Measurements from ENCODE around the gene RNF14. TPM values are rescaled to one million over a fixed set of nuclear protein-coding genes. Genes with fewer than 3 reads are reported as not detected.
A peak's percentile ranks its signal among the peaks of the same experiment; 100 is the strongest.

The RNF14 gene
- total RNA-seq, 2 experiments from 2014 or later, result 29.0 to 33.9 TPM

GRCh38 chr5:142000704-142001484, 32.0 kb downstream of the RNF14 start:
- ATAC-seq (ENCODE audit: low read depth) (no peak), DNase-seq (no peak)
- H3K4me3 Mint-ChIP-seq, result no peak overlapping the region
- H3K27ac Mint-ChIP-seq, result peak overlapping the region; percentile 44
- H3K27me3 Mint-ChIP-seq, result no peaks in the 10 kb centered on the region
- H3K9me3 Mint-ChIP-seq, result no peaks in the 10 kb centered on the region
- H3K4me1 Mint-ChIP-seq, result peaks cover 25% of the 10 kb centered on the region
- H3K36me3 Mint-ChIP-seq, result peaks cover 39% of the 10 kb centered on the region
- POLR2A ChIA-PET, result interaction anchor here (0.9 to 2.2 kb wide), 2 partner anchors 11 to 32 kb away, joined by 4 to 11 read pairs; partner anchors contain the start of genes GNPDA1 and RNF14

- POLR2A ChIA-PET, result no interaction called here
- Mint-ChIP-seq H3K4me3 (no peak overlapping the region), H3K4me1 (peaks cover 48% of the 10 kb centered on the region), H3K36me3 (peaks cover 48% of the 10 kb centered on the region), H3K9me3 (no peaks in the 10 kb centered on the region), H3K27ac (no peak overlapping the region), H3K27me3 (no peaks in the 10 kb centered on the region)
- DNase-seq (no peak), ATAC-seq (ENCODE audit: low read depth) (no peak)
Observed at GRCh38 chr5:142003266-142003800, 34.4 kb downstream of the RNF14 start.

GRCh38 chr5:142006363-142007236, 37.7 kb downstream of the RNF14 start:
- H3K27me3 Mint-ChIP-seq, result no peaks in the 10 kb centered on the region
- H3K27ac Mint-ChIP-seq, result peak overlapping the region; percentile 96
- no peak for DNase-seq
- peaks cover 62% of the 10 kb centered on the region for H3K4me1 Mint-ChIP-seq
- H3K4me3 Mint-ChIP-seq, result peak overlapping the region; percentile 78
- H3K9me3 Mint-ChIP-seq, result no peaks in the 10 kb centered on the region
- POLR2A ChIA-PET, result interaction anchor here (0.5 to 2.3 kb wide), 11 partner anchors 8 to 323 kb away, joined by 3 to 14 read pairs (median 4); partner anchors contain the start of genes NDFIP1 and RNF14
- peak; percentile 91 for ATAC-seq (ENCODE audit: low read depth)
- H3K36me3 Mint-ChIP-seq, result peaks cover 52% of the 10 kb centered on the region

GRCh38 chr5:142007237-142007544, 38.3 kb downstream of the RNF14 start:
- ATAC-seq (ENCODE audit: low read depth), result no peak
- POLR2A ChIA-PET, result interaction anchor here (0.5 to 2.3 kb wide), 11 partner anchors 8 to 324 kb away, joined by 3 to 14 read pairs (median 3); partner anchors contain the start of genes NDFIP1 and RNF14

GRCh38 chr5:142008813-142009212, 39.9 kb downstream of the RNF14 start:
- H3K4me1 Mint-ChIP-seq, result peaks cover 76% of the 10 kb centered on the region
- H3K36me3 Mint-ChIP-seq, result peaks cover 39% of the 10 kb centered on the region
- DNase-seq (no peak), ATAC-seq (ENCODE audit: low read depth) (no peak)
- no peak overlapping the region for H3K4me3 Mint-ChIP-seq
- H3K27me3 Mint-ChIP-seq, result no peaks in the 10 kb centered on the region
- POLR2A ChIA-PET, result no interaction called here
- H3K9me3 Mint-ChIP-seq, result no peaks in the 10 kb centered on the region
- H3K27ac Mint-ChIP-seq, result no peak overlapping the region

More at GRCh38 chr5:142007237-142007544, 38.3 kb downstream of the RNF14 start:
- Mint-ChIP-seq H3K4me1 (peaks cover 68% of the 10 kb centered on the region), H3K4me3 (peak overlapping the region; percentile 78), H3K27me3 (no peaks in the 10 kb centered on the region), H3K27ac (peak overlapping the region; percentile 96), H3K9me3 (no peaks in the 10 kb centered on the region), H3K36me3 (peaks cover 50% of the 10 kb centered on the region)
- DNase-seq, result no peak

- POLR2A ChIA-PET, result interaction anchor here (0.6 to 1.5 kb wide), 2 partner anchors 41 to 288 kb away, joined by 3 to 6 read pairs; partner anchors contain the start of gene RNF14
- Mint-ChIP-seq H3K36me3 (peaks cover 32% of the 10 kb centered on the region), H3K4me1 (peaks cover 72% of the 10 kb centered on the region), H3K27ac (peak overlapping the region; percentile 65), H3K9me3 (no peaks in the 10 kb centered on the region), H3K4me3 (no peak overlapping the region), H3K27me3 (no peaks in the 10 kb centered on the region)
- ATAC-seq (ENCODE audit: low read depth) (no peak), DNase-seq (no peak)
Observed at GRCh38 chr5:142009886-142010285, 41.0 kb downstream of the RNF14 start.

GRCh38 chr5:142011572-142012185, 42.8 kb downstream of the RNF14 start:
- Mint-ChIP-seq H3K4me1 (peaks cover 74% of the 10 kb centered on the region), H3K9me3 (no peaks in the 10 kb centered on the region), H3K27ac (peak overlapping the region; percentile 76), H3K27me3 (no peaks in the 10 kb centered on the region), H3K4me3 (peak overlapping the region; percentile 84), H3K36me3 (peaks cover 20% of the 10 kb centered on the region)
- ATAC-seq (ENCODE audit: low read depth) (no peak), DNase-seq (no peak)
- POLR2A ChIA-PET, result interaction anchor here (1.0 to 6.6 kb wide), 7 partner anchors 10 to 117 kb away, joined by 3 to 63 read pairs (median 7); partner anchors contain the start of gene NDFIP1

- Mint-ChIP-seq H3K36me3 (peaks cover 18% of the 10 kb centered on the region), H3K27me3 (no peaks in the 10 kb centered on the region), H3K4me3 (peak overlapping the region; percentile 84), H3K27ac (peak overlapping the region; percentile 76), H3K4me1 (peaks cover 72% of the 10 kb centered on the region), H3K9me3 (no peaks in the 10 kb centered on the region)
- POLR2A ChIA-PET, result interaction anchor here (1.0 to 6.6 kb wide), 8 partner anchors 11 to 117 kb away, joined by 3 to 63 read pairs (median 8); partner anchors contain the start of genes NDFIP1 and RNF14
- DNase-seq, result peak; percentile 64
- no peak for ATAC-seq (ENCODE audit: low read depth)
Observed at GRCh38 chr5:142012186-142012785, 43.4 kb downstream of the RNF14 start.

- POLR2A ChIA-PET, result interaction anchor here (1.1 to 6.6 kb wide), 8 partner anchors 12 to 116 kb away, joined by 3 to 63 read pairs (median 6); partner anchors contain the start of genes NDFIP1 and RNF14
- ATAC-seq (ENCODE audit: low read depth) (peak; percentile 47), DNase-seq (peak; percentile 83)
- H3K9me3 Mint-ChIP-seq, result no peaks in the 10 kb centered on the region
- peak within 1 kb of the TSS; percentile 89 for H3K4me3 Mint-ChIP-seq
- H3K4me1 Mint-ChIP-seq, result peaks cover 73% of the 10 kb centered on the region
- peak within 1 kb of the TSS; percentile 94 for H3K27ac Mint-ChIP-seq
- H3K36me3 Mint-ChIP-seq, result peaks cover 18% of the 10 kb centered on the region
- no peaks in the 10 kb centered on the region for H3K27me3 Mint-ChIP-seq
Observed at GRCh38 chr5:142012792-142013388, 44.0 kb downstream of the RNF14 start, which contains the start of gene GNPDA1. Gene GNPDA1 (minus strand): TSS chr5:142013027. CDS start chr5:142012035, 992 bp downstream.

- H3K27me3 Mint-ChIP-seq, result no peaks in the 10 kb centered on the region
- peak overlapping the region; percentile 89 for H3K4me3 Mint-ChIP-seq
- POLR2A ChIA-PET, result interaction anchor here (0.9 to 6.6 kb wide), 5 partner anchors 20 to 130 kb away, joined by 3 to 63 read pairs (median 3); partner anchors contain the start of genes NDFIP1 and RNF14
- H3K4me1 Mint-ChIP-seq, result peaks cover 74% of the 10 kb centered on the region
- ATAC-seq (ENCODE audit: low read depth) (no peak), DNase-seq (no peak)
- peak overlapping the region; percentile 94 for H3K27ac Mint-ChIP-seq
- no peaks in the 10 kb centered on the region for H3K9me3 Mint-ChIP-seq
- H3K36me3 Mint-ChIP-seq, result peaks cover 8% of the 10 kb centered on the region
Observed at GRCh38 chr5:142013734-142014521, 45.0 kb downstream of the RNF14 start.

- H3K4me3 Mint-ChIP-seq, result peak overlapping the region; percentile 68
- H3K27ac Mint-ChIP-seq, result peak overlapping the region; percentile 94
- POLR2A ChIA-PET, result interaction anchor here (0.7 to 6.6 kb wide), 9 partner anchors 8 to 129 kb away, joined by 3 to 63 read pairs (median 5); partner anchors contain the start of genes NDFIP1 and RNF14
- DNase-seq (peak; percentile 42), ATAC-seq (ENCODE audit: low read depth) (peak; percentile 31)
- H3K9me3 Mint-ChIP-seq, result peaks cover under 1% of the 10 kb centered on the region
- peaks cover 2% of the 10 kb centered on the region for H3K36me3 Mint-ChIP-seq
- no peaks in the 10 kb centered on the region for H3K27me3 Mint-ChIP-seq
- H3K4me1 Mint-ChIP-seq, result peaks cover 68% of the 10 kb centered on the region
Observed at GRCh38 chr5:142014911-142015584, 46.1 kb downstream of the RNF14 start.
